IPS DF 6.9 (cell line): ENCODE measurements around the gene NPHS1.

Experiments used
- DNase-seq: peaks from one replicate; pipeline ENCODE4 v3.0.0-alpha.2; 2013; ENCODE audit warnings: low read depth, low spot score
- H3K27ac ChIP-seq: one replicate; pipeline ENCODE4 v1.5.1; 2013; ENCODE audit warnings: low read length, control low read depth
- H3K27me3 ChIP-seq: 2 replicates; pipeline ENCODE4 v1.6.1; 2013; ENCODE audit warnings: mild to moderate bottlenecking, low read length; ENCODE audit not compliant: control insufficient read depth, insufficient read depth
- H3K36me3 ChIP-seq: 2 replicates; pipeline ENCODE4 v1.6.1; 2013; ENCODE audit warnings: low read length; ENCODE audit not compliant: control insufficient read depth, insufficient read depth
- H3K4me1 ChIP-seq: 2 replicates; pipeline ENCODE4 v1.6.1; 2013; ENCODE audit warnings: low read length; ENCODE audit not compliant: control insufficient read depth, insufficient read depth
- H3K4me3 ChIP-seq: 2 replicates; pipeline ENCODE4 v1.5.1; 2013; ENCODE audit warnings: mild to moderate bottlenecking, low read length
- H3K9me3 ChIP-seq: 2 replicates; pipeline ENCODE4 v1.6.1; 2013; ENCODE audit warnings: low read length, inconsistent platforms; ENCODE audit not compliant: control insufficient read depth, insufficient read depth
- WGBS: extraction: QIAGEN DNeasy Blood & Tissue Kit; methylation state at CpG from one replicate; pipeline ENCODE4 v1.1.7; 2013; ENCODE audit warnings: mixed read lengths, missing lambda C conversion rate; ENCODE audit not compliant: insufficient read length, insufficient coverage; 5-methylcytosine and 5-hydroxymethylcytosine counted together

Gene NPHS1

DNA sequence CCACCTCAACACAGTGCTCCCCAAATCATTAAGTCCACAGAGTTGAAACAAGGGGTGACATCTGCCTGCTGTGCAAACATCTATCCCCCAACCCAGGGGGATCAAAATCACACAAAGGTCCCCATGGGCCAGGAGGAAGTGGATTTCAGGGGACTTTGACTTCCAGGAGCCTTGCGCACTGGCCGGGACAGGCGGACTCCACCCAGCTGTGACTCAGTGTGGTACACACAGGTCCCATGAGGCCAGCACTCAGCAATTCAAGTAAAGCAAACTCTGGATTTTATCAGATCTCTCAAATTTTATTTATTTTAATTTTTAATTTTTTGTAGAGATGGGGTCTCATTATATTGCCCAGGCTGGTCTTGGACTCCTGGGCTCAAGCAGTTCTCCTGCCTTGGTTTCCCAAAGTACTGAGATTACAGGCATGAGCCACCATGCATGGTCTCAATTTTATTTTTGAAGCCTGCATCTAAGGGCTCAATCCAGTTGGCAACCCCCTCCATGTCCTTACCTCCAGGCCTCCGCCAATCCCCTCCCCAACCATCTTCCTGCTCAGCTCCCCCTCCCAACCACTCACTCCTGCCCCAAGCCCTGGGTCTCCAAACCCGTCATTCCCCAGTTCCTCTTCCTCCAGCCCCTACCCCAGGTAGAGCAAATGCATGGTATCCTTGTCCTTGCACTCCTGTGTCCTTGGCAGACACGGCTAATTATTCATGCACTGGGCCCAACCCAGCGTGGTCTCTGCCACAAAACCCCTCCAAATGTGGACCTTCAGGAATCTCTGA is 58.7 kb downstream of the NPHS1 start:
- DNase-seq, result no peak
- Histone ChIP-seq H3K4me3 (no peak overlapping the region), H3K27ac (no peak overlapping the region), H3K36me3 (no peaks in the 10 kb centered on the region; the same call in 1 of the 2 replicates), H3K4me1 (peaks cover 2% of the 10 kb centered on the region), H3K9me3 (no peaks in the 10 kb centered on the region), H3K27me3 (peaks cover 2% of the 10 kb centered on the region; the same call in 1 of the 2 replicates)
- WGBS, result no CpG with 5 or more reads among the region's 7 CpGs

DNA sequence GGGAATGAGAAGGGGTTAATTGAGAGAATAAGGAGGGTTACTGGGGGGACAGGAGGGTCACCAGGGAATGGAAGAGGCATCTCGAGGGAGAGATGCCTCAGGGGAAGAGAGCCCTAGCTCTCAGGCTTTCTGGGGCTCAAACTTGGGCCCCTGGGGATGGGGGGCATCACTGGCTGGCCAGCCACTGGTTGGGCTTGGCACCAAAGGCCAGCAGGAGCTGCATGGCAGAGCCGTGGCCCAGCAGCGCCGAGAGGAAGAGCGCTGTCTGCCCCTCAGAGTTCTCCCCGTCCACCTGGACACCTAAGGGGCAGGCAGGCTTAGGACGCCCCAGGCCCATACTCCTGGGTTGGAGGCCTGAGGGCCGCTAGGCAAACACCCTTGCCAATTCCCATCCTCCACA is 59.4 kb downstream of the NPHS1 start:
- H3K36me3 ChIP-seq, result no peaks in the 10 kb centered on the region; the same call in 1 of the 2 replicates
- no peak overlapping the region for H3K4me3 ChIP-seq
- peaks cover 2% of the 10 kb centered on the region; the same call in 1 of the 2 replicates for H3K27me3 ChIP-seq
- WGBS, result no CpG with 5 or more reads among the region's 8 CpGs
- H3K9me3 ChIP-seq, result no peaks in the 10 kb centered on the region
- peaks cover 2% of the 10 kb centered on the region for H3K4me1 ChIP-seq
- H3K27ac ChIP-seq, result no peak overlapping the region
- no peak for DNase-seq

DNA sequence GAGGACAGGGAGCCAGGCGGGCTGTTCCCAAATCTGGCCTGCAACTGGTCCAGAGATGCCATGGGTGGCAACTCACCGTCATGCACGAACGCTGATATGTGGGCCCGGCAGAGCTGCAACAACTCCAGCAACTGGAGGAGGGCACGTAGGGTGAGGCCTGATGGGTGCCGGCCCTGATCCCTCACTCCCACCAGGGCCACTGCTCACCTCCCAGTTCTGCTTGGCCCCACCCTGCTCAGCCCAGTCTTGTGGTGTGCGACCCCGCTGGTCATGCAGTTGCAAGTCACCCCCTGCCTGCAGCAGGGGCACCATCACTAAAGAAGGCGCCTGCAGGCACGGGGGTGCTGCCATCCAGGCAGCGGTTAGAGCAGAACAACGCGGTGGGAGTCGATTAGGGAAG is 60.0 kb downstream of the NPHS1 start:
- no CpG with 5 or more reads among the region's 15 CpGs for WGBS
- H3K9me3 ChIP-seq, result no peaks in the 10 kb centered on the region
- no peaks in the 10 kb centered on the region; the same call in 1 of the 2 replicates for H3K4me1 ChIP-seq
- DNase-seq, result no peak
- H3K27ac ChIP-seq, result no peak overlapping the region
- peaks cover 2% of the 10 kb centered on the region; the same call in 1 of the 2 replicates for H3K27me3 ChIP-seq
- H3K36me3 ChIP-seq, result no peaks in the 10 kb centered on the region; the same call in 1 of the 2 replicates
- no peak overlapping the region for H3K4me3 ChIP-seq

DNA sequence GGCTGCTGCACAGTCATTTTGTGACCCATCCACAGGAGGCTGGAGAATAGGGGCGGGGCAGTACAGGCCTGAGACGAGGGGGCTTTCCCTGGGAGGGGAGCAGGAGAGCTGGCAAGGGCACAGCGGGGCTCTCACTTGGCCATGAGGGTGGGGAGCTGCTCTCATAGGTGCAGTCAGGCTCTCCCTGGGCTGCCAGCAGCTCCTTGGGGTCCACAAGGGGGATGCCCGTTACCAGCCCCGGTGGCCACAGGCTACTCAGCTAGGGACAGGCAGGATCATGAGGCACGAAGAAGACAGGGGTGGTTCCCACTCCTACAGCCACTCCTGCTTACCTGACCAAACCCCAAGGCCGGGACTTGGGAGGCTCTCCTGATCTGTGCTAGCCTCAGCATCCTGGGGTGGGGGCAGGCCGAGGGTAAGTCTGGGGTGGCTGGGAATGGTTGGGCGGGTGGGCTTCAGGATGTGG is 60.5 kb downstream of the NPHS1 start:
- no CpG with 5 or more reads among the region's 9 CpGs for WGBS

DNA sequence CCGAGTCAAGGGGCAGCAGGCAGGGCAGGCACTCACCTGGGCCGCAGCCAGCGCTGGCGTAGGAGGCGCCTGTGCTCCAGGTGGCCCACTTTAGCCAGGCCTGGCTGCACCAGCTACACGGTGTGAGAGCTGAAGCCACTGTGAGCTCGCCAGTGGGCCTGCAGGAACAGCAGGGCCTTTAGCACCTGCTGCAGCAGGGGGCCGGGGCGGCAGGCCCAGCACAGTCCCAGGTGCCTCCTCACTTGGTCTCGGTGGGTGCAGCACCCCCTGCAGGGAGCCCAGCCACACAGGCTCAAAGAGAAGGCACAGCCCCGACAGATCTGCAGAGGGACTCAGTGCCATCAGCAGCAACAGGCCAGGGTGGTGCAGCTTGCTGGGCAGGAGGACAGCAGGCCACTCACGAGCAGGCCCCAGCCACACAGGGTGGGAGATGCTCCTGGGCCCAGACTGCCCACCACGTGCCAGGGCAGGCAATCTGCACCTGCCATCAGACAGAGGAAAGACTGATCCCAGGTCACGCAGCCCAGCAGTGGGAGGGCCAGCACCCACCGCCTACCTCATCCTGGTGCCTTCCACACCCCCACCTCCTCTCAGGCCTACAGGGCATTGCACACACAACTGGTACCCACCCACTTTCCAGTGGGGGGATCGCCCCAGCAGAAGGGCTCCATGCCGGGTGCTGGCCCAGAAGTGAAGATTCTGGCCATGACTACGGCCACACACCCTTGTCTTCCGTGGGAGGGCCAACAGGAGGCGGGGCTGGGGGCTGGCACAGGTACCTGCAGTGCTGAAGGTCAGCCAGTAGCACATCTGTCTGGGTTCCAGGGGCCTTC is 61.1 kb downstream of the NPHS1 start:
- H3K9me3 ChIP-seq, result no peaks in the 10 kb centered on the region
- no peak overlapping the region for H3K27ac ChIP-seq
- no peaks in the 10 kb centered on the region; the same call in 1 of the 2 replicates for H3K36me3 ChIP-seq
- no peaks in the 10 kb centered on the region for H3K27me3 ChIP-seq
- WGBS, result no CpG with 5 or more reads among the region's 20 CpGs
- H3K4me1 ChIP-seq, result no peaks in the 10 kb centered on the region; the same call in 1 of the 2 replicates
- H3K4me3 ChIP-seq, result no peak overlapping the region
- no peak for DNase-seq

More for the DNA sequence above, 60.5 kb downstream of the NPHS1 start:
- H3K4me3 ChIP-seq, result no peak overlapping the region
- no peaks in the 10 kb centered on the region; the same call in 1 of the 2 replicates for H3K36me3 ChIP-seq
- no peak overlapping the region for H3K27ac ChIP-seq
- no peaks in the 10 kb centered on the region; the same call in 1 of the 2 replicates for H3K4me1 ChIP-seq
- peaks cover under 1% of the 10 kb centered on the region; the same call in 1 of the 2 replicates for H3K27me3 ChIP-seq
- no peaks in the 10 kb centered on the region for H3K9me3 ChIP-seq
- no peak for DNase-seq

DNA sequence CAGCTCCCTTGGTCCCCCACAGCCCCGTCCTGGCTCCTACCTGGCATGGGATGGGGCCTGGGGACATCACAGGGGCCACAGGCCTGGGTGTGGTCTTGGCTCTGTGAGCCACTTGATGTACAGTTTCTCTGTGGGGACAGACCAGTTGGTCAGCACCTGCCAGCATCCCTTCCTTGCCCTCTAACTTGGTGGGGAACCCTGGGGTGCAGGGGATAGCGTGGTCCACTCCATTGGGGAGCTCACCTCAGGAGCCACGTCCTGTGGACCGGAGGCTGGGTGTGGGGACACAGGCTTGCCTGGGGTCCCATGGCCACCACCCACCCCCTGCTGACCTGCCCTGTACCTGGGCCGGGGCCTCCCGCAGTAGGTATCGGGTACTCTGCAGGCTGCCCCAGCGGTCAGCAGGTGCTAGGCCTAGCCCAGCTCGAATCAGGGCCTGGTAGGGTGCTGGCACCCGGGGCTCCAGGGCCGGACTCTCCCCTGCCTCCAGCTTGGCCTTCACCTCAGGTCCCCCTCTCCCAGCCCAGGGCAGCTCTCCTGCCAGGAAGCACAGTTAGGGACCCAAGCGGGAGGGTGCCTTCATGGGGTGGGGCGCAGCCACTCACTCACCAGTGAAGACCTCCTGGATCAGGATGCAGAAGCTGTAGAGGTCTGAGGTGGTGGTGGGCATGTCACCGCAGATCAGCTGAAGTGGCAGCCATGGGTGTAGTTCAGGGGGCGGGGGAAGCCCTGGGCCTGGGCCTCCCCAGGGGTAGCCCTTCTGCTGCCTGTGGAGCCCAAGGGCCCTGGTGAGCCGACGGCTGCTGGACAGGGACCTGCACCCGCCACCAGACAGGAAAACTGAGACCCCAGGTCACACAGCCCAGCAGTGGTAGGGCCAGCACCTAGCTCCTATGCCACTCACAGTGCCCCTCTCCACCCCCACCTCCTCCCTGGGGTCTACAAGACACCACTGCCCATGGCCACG is 62.0 kb downstream of the NPHS1 start:
- H3K4me3 ChIP-seq, result no peak overlapping the region
- H3K27ac ChIP-seq, result no peak overlapping the region
- H3K4me1 ChIP-seq, result peaks cover 3% of the 10 kb centered on the region; the same call in 1 of the 2 replicates
- no peaks in the 10 kb centered on the region for H3K9me3 ChIP-seq
- no peak for DNase-seq
- no peaks in the 10 kb centered on the region for H3K27me3 ChIP-seq
- no CpG with 5 or more reads among the region's 19 CpGs for WGBS
- H3K36me3 ChIP-seq, result no peaks in the 10 kb centered on the region; the same call in 1 of the 2 replicates

DNA sequence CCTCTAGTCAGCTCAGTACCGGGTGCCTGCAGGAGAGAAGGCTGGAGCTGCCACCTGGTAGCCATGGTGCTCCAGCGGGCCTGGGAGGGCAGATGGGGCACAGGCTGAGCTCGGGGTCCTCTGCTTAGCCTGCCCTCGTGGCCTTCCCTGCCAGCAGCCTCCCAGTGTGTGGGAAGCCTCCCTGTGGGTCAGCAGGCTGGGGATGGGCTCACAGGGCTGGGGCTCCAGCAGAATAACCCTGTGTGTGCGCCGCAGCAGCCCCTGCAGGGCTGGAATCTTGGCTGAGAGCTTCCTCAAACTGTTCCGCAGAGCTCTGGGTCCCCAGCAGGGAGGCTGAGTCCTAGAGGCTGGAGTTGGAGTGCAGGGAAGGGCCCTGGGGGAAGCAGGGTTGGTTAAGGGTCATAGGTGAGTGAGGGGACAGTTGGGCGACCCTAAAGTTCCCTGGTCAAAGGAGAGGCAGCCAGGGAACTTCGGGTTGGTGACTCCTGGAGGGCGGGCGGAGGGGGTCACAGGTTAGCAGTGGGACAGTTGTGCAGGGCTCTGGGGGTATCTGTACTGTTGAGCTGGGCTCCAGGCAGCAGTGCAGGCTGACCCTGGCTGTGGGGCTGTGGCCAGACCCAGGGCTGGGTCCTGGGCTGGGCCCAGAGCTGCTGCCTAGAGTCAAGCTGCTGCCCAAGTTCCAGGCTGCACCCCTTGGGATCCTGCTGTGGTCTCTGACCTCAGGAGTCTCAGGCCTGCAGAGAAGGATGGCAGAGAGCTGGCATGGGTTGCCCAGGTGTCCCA is 62.9 kb downstream of the NPHS1 start:
- no peak overlapping the region for H3K4me3 ChIP-seq
- H3K9me3 ChIP-seq, result no peaks in the 10 kb centered on the region
- H3K4me1 ChIP-seq, result peaks cover 3% of the 10 kb centered on the region; the same call in 1 of the 2 replicates
- no peak overlapping the region for H3K27ac ChIP-seq
- no peak for DNase-seq
- no peaks in the 10 kb centered on the region; the same call in 1 of the 2 replicates for H3K36me3 ChIP-seq
- no CpG with 5 or more reads among the region's 11 CpGs for WGBS
- no peaks in the 10 kb centered on the region for H3K27me3 ChIP-seq

DNA sequence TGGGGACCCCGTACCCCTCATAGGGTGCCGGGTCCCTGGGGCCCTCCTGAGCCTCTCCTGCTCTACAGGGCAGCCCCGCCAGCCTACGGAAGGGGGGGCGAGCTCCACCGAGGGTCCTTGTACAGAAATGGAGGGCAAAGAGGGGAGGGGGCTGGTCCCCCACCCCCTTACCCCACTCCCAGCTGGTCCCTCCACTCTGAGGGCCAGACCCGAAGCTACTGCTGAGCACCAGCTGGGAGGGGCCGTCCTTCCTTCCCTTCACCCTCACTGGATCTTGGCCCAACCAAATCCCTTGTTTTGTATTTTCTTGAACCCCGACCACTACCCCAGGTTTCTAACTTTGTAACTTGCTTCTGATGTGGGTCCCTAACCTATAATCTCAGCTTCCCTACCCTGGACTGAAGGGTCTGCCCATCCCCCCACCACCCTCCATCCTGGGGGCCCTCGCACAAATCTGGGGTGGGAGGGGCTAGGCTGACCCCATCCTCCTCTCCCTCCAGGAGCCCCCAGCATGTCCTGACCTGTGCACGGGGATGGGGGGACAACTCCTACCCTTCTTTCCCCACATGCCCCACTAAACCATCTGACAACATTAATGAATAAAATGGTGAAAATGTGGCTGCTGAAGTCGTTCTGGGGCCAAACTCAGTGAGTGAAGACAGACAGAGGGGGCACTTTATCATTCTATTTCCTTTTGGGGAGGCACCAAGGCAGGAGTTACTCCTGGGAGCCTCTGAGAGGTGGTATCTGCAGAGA is 63.9 kb downstream of the NPHS1 start:
- H3K4me1 ChIP-seq, result peaks cover 3% of the 10 kb centered on the region; the same call in 1 of the 2 replicates
- H3K27ac ChIP-seq, result no peak overlapping the region
- H3K36me3 ChIP-seq, result no peaks in the 10 kb centered on the region; the same call in 1 of the 2 replicates
- no peaks in the 10 kb centered on the region for H3K27me3 ChIP-seq
- WGBS, result no CpG with 5 or more reads among the region's 12 CpGs
- H3K4me3 ChIP-seq, result no peak overlapping the region
- DNase-seq, result no peak
- H3K9me3 ChIP-seq, result no peaks in the 10 kb centered on the region
